M059J (cell line): ENCODE data around the gene ANTXR1. TPM values are rescaled to one million over a fixed set of nuclear protein-coding genes. Genes with fewer than 3 reads are reported as not detected.
A peak's percentile ranks its signal among the peaks of the same experiment; 100 is the strongest.

Experiments
- DNase-seq: peaks from one replicate; pipeline ENCODE4 v3.0.0-alpha.2; 2012; ENCODE audit warnings: low read depth
- total RNA-seq: library from RNA; depleted of rRNA; stranded (reverse); fragments of >200 nt; shearing (Covaris generic); gene quantifications from 2 replicates; pipeline ENCODE4 v1.2.3, GENCODE V29; 2014

Gene ANTXR1
- total RNA-seq, 1 experiment from 2014 or later = 38.6 TPM

- no peak for DNase-seq
Measured at GRCh38 chr2:69205076-69205475, 192.1 kb downstream of the ANTXR1 start.

- no peak for DNase-seq
Measured at GRCh38 chr2:69205491-69205890, 192.5 kb downstream of the ANTXR1 start.

GRCh38 chr2:69208023-69208595, 195.1 kb downstream of the ANTXR1 start:
- no peak for DNase-seq

GRCh38 chr2:69209482-69209881, 196.5 kb downstream of the ANTXR1 start:
- no peak for DNase-seq

GRCh38 chr2:69210385-69210784, 197.4 kb downstream of the ANTXR1 start:
- no peak for DNase-seq

- no peak for DNase-seq
Measured at GRCh38 chr2:69211048-69211447, 198.1 kb downstream of the ANTXR1 start.

GRCh38 chr2:69211686-69212085, 198.7 kb downstream of the ANTXR1 start:
- no peak for DNase-seq

DNA sequence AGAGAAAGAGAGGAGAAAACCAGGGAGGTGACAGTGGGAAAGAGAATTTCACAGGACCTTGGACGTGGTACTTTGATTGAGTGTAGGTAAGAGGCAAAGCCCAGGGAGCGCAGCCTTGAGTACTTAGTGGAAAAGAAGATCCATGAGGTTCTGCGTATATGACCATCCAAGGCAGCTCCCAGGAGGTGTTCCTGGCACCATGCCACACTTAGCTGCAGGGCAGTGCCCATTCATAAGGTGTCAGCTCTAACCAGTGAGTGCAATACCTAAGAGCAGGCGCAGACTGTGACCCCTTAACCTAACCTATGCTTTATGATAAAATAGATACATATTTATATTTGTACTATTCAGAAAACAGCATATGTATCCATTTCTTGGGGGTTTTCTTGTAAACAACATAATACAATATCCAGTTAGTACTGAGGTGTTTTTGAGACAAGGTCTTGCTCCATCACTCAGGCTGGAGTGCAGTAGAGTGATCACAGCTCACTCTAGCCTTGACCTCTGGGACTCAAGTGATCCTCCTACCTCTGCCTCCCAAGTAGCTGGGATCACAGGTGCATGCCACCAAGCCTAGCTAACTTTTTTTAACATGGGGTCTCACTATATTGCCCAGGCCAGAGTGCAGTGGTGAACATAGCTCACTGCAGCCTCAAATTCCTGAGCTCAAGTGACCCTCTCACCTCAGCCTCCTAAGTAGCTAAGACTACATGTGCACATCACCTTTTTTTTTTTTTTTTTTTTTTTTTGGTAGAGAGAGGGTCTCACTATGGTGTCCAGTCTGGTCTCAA, 199.5 kb downstream of the ANTXR1 start:
- no peak for DNase-seq

- no peak for DNase-seq
Measured at GRCh38 chr2:69213201-69213600, 200.2 kb downstream of the ANTXR1 start.

DNA sequence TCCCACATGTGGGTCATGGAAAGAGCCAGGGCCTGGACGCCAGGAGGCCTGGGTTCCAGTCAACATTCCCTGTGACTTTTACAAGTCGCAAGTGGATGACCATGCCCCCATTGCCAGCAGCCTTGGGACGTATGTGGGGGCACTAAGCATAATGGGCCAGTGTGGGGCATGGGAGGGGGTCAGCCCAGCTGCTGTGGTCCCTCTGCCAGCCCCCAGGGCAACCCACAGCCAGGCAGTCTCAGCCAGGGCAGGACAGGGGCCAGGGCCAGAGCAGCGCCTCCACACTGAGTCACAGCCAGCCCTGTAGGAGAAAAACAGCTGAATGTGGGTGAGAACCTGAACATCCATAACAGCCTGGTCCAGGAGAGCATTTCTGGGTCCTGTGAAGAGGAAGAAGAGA, 200.8 kb downstream of the ANTXR1 start:
- DNase-seq = peak; percentile 36

DNA sequence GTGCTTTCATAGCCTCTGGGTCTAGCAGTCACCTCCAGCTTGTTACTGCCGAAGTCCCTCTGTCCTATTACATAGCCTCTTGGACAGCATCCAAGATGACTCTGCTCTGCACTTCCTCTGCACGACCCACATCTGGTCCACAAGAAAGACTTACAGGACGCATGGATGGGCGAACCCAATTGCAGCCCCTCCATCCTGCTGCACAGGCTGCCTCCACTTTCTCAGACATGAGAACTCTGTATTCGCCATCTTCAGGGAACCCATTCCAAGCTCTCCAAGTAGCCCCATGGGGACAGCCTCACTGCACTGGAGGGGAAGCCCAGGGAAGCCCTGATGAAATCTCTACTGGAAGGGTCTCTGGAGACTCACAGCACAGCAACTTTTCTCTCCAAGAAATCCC, 201.9 kb downstream of the ANTXR1 start:
- DNase-seq = peak; percentile 68

DNA sequence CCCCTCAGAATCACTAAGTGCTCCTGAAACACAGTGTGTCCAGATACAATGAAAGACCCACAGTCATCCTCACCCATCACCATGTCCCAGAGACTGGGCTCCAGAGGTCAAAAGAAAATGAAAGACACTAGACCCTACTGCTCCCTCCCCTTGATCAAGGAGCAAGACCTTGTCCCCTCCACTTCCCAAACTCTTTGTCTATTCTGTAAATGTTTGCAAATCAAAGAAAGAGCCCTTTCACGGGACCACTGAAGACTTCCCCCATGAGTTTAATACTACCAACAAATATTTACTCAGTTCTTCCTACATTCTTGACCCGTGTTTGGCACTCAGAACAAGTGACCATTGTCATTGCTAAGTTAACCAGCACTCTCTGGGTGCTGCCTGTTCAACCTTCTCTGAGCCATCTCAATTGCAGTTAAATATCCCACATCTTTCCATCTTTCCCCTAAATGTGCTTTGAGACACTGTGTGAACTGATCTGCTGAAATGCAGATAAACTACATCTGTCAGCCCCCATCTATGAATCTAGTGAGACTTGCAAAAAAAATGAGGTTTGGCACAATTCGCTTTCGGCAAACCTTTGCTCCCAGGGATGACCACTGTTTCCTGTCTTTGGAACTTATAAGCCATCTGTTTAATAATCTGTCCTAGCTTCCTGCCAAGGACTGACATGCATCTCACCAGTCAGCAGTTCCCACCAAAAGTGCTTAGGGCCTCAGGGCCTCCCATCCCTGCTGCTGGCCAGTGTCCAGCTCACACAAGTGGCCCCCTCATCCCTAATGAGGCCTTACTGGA, 203.8 kb downstream of the ANTXR1 start:
- peak; percentile 88 for DNase-seq

DNA sequence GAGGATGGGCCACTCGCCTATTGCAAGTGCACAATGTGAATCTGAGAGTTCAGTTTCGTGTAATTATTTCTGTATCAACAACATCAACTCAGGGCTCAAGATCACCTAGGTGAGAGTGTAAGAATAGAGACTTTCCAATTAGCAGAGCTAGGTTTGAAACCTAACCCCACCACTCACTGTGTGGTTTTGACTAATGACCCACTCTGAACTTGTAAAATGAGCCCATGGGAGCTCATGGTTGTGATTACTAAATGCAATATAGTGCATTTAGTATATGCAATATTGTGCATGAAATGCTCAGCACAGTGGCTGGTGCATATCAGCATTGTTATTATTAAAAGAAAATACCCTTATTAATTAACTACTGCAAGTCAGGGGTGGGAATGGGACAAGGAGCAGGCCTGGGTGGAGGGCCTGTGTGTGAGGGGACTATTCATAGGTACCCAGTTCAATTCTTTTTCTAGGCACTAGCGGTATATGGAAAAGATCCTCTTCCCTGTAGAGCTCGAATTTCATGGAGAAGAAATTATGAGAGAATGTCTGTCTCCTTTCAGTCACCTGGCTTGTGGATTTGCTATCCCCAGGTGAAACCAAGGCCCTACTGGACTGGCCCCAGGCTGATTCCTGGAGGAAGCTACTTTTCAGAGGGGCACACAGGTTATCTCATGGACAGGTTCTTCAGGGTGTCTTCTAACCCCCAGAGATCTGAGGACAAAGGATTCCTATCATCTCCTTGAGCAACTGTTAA, 204.5 kb downstream of the ANTXR1 start:
- DNase-seq = no peak

GRCh38 chr2:69221512-69221911, 208.5 kb downstream of the ANTXR1 start:
- no peak for DNase-seq

- DNase-seq = peak; percentile 74
Measured at GRCh38 chr2:69221960-69222751, 209.2 kb downstream of the ANTXR1 start.

DNA sequence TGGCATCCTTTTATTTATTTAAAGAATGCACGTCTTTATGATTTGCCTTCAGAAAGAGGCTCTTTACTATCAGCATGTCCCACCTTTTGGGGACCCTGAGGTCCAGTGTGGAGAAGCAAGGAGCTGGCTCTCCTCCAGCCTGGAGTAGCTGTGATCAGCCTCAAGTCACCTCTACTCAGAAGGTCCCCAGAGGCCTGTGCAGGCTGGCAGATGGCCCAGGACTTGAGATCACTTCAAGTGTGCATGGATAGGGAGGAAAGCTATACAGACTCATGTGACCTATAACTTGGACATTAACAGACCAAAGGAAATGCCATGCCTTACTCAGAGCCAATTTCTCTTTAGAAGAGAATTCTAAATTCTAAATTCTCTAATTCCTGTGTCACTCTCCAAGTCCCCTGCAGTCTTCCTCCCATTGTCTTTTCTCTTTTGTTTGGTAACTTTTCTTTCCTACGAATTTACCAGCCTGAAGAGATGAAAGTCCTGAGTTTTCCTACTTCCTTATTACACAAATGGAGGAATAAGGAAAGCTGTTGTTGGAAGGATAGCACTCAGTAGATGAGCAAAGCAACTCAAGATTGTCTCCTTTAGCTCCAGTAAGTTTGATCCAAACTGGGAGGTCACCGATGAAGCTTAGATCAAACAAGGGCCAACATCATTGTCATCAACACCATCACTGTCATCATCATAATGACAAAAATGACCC, 210.1 kb downstream of the ANTXR1 start:
- peak; percentile 84 for DNase-seq

DNA sequence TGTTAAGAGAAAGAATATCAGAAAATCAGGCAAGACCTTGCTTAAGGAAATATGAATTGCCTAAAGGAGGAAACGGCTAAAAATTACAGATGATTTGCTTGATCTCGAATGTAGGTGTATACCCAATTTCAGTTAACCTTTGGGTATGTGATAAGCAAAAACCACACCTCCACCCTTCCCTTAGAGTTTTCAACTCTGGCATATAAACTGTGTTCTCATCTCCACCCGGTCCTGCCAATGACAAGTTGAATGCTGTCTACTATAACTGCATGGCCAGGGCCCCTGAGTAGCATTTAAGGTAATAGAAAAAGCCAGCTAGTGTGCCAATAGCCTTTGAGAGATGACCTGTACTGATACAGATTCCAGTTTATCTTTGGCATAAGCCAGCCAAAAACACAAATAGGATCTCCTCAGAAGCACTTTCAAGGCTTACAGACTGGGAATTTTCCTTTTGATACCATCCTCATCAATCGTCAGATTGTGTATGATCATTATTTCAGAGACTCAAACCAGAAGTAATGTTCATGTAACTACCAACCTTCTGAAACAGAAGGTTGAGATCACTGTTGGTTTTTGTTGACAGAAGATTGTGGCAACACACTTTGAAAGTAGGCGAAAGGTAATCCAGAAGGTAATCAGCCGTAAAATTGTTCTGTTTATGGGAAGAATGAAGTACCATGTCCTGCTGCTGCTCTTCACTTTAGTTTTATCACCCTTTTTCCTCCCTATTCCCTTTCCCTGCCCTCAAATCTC, 211.0 kb downstream of the ANTXR1 start:
- peak; percentile 79 for DNase-seq

DNA sequence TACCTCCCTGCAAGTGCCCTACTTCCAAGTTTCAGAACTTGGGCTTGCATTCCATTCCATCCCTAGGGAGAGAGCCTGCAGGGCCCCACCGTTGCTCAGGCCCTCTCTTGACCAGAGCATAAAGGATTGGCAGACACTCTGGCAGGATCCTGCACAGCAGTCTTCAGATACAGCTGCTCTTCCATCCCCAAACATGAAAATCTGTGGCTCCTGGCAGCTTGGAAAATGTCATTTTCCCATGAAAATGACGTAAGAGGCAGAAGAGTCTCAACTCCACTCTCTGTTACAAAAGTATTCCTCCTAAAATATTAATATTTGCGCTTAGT, 211.5 kb downstream of the ANTXR1 start:
- DNase-seq = no peak

- DNase-seq = peak; percentile 64
Measured at GRCh38 chr2:69225933-69226332, 213.0 kb downstream of the ANTXR1 start.

GRCh38 chr2:69226903-69227302, 213.9 kb downstream of the ANTXR1 start:
- no peak for DNase-seq
